ENCODE results near the gene ZSWIM7.
A peak's percentile ranks its signal among the peaks of the same experiment; 100 is the strongest.

Gene ZSWIM7, protein sequence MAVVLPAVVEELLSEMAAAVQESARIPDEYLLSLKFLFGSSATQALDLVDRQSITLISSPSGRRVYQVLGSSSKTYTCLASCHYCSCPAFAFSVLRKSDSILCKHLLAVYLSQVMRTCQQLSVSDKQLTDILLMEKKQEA

GRCh38 chr17:15999141-15999973 is at the start of gene ZSWIM7, which contains the start of gene TTC19:
ZSWIM7 (minus strand) TSS chr17:15999704; CDS start chr17:15999594, 110 bp downstream.
TTC19 (plus strand) TSS chr17:15999824; CDS start chr17:15999849, 25 bp downstream.
- peak; percentile 90 to 92 for DNase-seq

GRCh38 chr17:16048811-16049449 is 49.4 kb upstream of the ZSWIM7 start:
- no peak for DNase-seq

DNA sequence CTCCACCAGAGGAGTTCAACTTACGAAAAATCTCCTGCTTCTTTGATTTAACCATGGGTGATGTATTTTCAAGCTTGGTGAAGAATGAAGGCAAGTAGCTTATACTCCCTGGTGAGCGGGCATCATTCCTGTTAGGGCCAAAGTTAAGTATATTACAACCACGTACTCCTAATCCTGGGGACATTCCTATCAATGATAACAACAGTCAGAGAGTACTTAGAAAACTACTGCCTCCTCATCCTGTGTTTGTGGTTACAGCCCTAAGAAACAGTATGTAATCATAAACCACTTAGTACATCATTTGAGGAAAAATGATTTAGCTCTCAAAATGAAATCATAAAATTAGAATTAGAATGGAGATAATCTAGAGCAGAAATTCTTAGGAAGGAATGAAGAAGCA is 47.5 kb upstream of the ZSWIM7 start:
- no peak for DNase-seq

DNA sequence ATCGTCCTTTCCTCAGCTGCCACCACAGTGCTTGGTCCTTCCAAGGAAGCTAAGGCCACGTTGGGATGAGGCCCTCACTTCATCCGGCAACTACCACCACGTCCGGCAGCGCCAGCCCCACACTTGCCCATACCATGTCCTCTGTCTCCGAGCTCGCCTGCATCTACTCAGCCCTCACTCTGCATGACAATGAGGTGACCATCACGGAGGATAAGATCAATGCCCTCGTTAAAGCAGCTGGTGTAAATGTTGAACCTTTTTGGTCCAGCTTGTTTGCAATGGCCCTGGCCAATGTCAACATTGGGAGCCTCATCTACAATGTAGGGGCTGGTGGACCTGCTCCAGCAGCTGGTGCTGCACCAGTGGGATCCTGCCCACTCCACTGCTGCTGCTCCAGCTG is 45.0 kb upstream of the ZSWIM7 start:
- DNase-seq, result no peak

DNA sequence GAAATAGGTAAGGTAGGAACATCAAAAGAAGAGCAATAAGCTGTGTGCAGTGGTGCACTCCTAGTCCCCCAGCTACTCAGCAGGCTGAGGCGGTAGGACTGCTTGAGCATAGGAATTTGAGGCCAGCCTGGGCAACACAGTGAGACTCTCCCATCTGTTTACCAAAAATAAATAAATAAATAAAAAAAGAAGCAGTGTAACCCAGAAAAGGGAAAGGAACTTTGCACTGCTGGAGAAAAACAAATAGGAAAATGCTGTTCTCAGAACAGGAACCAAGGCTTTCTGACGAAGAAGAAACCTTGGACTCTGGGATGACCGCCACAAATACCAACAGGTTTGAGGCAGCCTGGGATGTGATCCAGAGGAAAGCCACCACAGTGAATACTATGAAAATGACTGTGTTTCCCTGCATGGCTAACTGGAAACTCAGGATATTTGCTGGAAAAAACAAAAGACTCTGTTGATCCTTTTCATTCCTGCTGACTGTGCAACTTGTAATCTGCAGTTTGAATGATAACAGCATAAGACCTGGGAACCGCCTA is 41.3 kb upstream of the ZSWIM7 start:
- no peak for DNase-seq

GRCh38 chr17:16037636-16038035 is 38.1 kb upstream of the ZSWIM7 start:
- DNase-seq, result no peak

GRCh38 chr17:16036261-16036660 is 36.8 kb upstream of the ZSWIM7 start:
- no peak for DNase-seq

GRCh38 chr17:16033729-16034349 is 34.3 kb upstream of the ZSWIM7 start:
- no peak for DNase-seq

DNA sequence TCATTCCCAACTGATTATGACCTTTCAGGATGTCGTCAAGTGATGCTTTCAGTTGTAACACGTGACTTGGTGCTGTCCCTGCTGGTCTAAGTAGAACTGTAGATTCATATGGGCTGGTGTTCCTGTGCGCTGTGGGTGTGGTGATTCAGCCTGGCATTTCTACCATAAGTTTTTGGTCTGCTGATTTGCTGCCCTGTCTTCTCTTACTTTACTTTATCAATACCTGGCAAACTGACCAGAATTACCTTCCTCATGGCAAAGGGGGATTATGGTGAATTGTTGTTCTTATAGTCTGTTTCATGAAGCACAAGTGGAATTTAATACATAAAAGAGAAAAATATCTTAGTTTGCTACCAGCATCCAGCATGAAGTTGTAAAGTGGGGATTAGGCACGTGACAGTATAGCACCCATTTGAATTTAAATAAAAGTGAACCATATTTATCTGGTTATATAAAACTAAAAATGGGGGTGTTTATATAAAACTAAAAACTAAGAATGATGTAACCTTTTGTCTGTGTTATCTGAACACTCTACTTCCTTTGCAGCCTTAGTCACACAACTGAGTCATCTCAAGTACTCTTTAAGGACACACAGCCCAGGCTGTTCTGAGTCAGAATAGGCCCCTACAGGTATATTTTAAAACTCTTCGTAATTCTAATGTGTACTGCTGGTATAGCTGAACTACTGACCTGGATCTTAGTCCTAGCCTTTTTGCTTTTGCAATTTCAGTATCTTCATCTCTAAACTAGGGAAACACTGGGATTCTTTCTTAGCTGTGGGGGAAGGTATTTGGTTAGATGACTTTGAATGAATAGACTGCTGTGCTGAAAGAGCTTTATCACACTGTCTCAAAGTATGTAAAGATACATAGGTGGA is 28.4 kb upstream of the ZSWIM7 start:
- DNase-seq, result peak in 1 of 2 donors; percentile 24

GRCh38 chr17:16026895-16027294 is 27.4 kb upstream of the ZSWIM7 start:
- DNase-seq, result no peak

DNA sequence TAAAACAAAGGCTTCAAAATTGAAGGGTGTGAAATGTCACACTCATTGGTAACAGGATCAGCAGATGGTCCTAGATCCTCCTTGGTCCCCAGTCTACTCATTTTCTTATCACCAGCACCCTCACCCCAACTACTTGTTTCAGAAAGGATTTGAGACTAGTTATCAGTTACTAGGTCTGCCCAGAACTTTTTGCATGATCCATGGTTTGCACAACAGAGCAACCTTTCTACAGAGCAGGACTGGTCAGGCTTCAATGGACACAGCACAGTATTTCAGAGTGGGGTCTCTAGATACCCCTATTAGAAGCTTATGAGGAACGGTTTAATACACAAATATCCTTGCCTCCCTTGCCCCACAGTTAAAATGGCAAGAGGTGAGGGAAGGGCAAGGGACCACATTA is 25.7 kb upstream of the ZSWIM7 start:
- no peak for DNase-seq

DNA sequence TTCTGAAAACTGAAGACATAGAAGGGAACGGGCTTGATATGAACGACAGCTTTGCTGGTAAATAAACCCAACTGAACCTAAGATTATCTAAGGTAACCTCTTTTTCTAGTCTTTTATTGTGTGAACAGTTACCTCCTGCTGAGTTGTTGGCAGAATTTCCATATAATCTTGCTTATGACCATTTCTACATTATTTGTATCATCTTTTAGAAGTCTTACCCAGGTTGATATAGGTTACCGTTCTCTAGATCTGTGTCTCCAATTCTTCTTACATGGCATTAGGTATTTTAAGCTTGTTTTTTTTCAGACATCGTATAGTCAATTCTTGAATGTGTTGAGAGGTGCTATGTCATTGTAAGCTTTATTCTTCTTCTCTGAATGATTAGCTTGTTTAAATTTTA is 24.4 kb upstream of the ZSWIM7 start:
- no peak for DNase-seq

- DNase-seq, result no peak
These were observed 19.8 kb upstream of the ZSWIM7 start for GRCh38 chr17:16019347-16019746.

DNA sequence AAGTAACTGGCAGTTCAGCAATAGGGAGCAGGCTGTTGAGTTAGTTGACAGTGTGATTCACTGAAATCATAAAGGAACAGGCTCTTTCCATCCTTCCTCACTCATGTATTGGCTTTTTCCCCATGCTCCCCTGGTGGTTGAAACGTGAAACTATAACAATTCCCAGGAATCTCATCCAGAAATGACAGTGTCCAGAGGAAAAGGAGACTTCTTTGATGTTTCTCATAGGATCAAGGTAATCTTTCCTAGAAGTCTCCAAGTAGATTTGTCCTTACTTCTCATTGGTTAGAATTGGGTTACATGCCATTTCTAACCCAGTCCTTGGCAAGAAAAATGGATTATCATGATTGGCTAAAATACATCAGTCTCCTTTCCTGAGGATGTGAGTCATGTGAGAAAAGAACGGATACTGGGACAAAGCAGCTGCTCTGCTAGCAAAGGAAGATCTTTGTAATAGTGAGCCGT is 14.5 kb upstream of the ZSWIM7 start:
- DNase-seq, result no peak

- no peak for DNase-seq
These were observed 7.9 kb upstream of the ZSWIM7 start for GRCh38 chr17:16007439-16007838.

GRCh38 chr17:16005636-16006035 is 6.1 kb upstream of the ZSWIM7 start:
- no peak for DNase-seq

DNA sequence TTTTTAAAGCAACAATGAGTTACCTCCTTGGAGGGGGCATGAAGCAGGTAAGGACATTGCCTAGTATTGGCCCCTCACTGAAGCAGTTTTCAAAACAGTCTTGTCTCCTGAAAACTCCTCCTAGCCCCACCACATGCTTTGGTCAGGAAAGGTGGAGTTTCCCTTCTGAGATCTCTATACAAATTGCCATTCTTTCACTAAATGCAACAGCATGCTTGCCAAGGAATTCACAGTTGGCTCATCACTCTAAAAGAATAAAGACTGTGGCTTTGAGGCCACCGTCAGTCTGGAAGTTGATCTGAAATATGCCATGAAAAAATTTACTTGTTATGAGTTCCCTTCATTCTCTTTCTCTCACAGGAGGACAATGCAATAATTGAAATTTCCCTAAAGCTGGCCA is 4.3 kb upstream of the ZSWIM7 start:
- DNase-seq, result no peak

- DNase-seq, result no peak
These were observed 3.3 kb upstream of the ZSWIM7 start for GRCh38 chr17:16002708-16003260.

DNA sequence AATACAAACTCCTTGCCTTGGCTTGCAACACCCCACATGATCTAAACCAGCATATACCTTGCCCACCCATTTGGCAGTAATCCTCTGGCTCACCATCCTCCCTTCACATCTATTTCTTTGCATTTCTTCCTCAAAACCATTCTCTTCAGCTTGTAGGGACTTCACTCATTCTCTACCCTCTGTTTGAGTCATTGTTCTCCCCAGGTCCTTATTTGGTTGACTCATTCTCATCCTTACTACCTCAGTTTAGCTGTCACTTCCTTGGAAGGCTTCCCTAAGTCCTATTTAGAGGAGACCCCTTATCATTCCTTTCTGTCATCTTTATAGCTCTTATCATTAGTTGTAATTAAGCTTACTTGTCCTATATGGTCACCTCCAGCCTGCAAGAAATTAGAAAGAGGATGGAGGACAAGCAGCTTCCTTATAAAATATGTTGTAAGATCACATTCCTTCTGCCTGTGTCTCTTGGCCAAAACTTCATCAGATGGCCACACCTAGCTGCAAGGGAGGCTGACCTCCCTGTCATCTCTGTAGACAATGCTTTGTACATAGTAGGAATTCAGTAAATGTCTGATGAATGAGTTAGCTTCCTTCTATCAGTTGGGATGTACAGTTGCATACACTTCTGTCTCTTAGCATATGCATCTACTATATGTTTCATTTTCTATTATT is 1.9 kb upstream of the ZSWIM7 start:
- DNase-seq, result no peak

- no peak for DNase-seq
These were observed 697 bp upstream of the ZSWIM7 start for GRCh38 chr17:15999974-16000827.
